Caco-2 (cell line): ENCODE measurements around the gene PCDHGB5. TPM values are rescaled to one million over a fixed set of nuclear protein-coding genes. Genes with fewer than 3 reads are reported as not detected.

Experiments used
- BruUV-seq: library from RNA; stranded (reverse); fragments of 400-500 nt; replicated peaks from 2 replicates; lab custom pipeline; 2021; lab: Mats Ljungman, UMichigan
- CTCF ChIA-PET: fragments of 300-600 bp; sonication (Branson Sonifier 250); formaldehyde crosslinking; loops from one replicate; lab custom pipeline; 2022; ENCODE audit warnings: antibody characterized with exemption; lab: Charles Lee
- POLR2A ChIA-PET: fragments of 300-600 bp; sonication (Branson Sonifier 250); formaldehyde crosslinking; loops from one replicate; lab custom pipeline; 2022; ENCODE audit warnings: antibody characterized with exemption; lab: Charles Lee
- DNase-seq, 2 experiments: peaks; one replicate each; pipeline versions ENCODE4 v3.0.0 to v3.0.0-alpha.2; 2020 to 2022
- H3K27me3 ChIP-seq: replicated peaks from 2 replicates; pipeline ENCODE4 v1.6.0; 2011; ENCODE audit warnings: low read length; ENCODE audit not compliant: control insufficient read depth, insufficient read depth
- H3K36me3 ChIP-seq: 2 replicates; pipeline ENCODE4 v1.5.1; 2011; ENCODE audit warnings: low read length; ENCODE audit not compliant: control insufficient read depth, insufficient read depth
- H3K4me1 ChIP-seq: fragments of 250-450 bp; sonication (Bioruptor Pico); 2 replicates; pipeline ENCODE4 v1.5.1; 2020; ENCODE audit warnings: mild to moderate bottlenecking
- H3K4me3 ChIP-seq: 2 replicates; pipeline ENCODE4 v1.5.1; 2011; ENCODE audit warnings: low read depth, mild to moderate bottlenecking, control low read depth, low read length
- H3K9me3 ChIP-seq: fragments of 250-450 bp; sonication (Bioruptor Pico); 2 replicates; pipeline ENCODE4 v1.5.1; 2020; ENCODE audit warnings: mild to moderate bottlenecking, moderate library complexity
- H3K27ac Mint-ChIP-seq: one replicate; pipeline ENCODE4 v1.8.0; 2022; ENCODE audit warnings: mixed read lengths; ENCODE audit not compliant: unreplicated experiment
- H3K27me3 Mint-ChIP-seq: one replicate; pipeline ENCODE4 v1.8.0; 2022; ENCODE audit warnings: mixed read lengths; ENCODE audit not compliant: insufficient read depth, unreplicated experiment
- H3K36me3 Mint-ChIP-seq: one replicate; pipeline ENCODE4 v1.8.0; 2022; ENCODE audit warnings: mild to moderate bottlenecking, mixed read lengths; ENCODE audit not compliant: insufficient read depth, unreplicated experiment
- H3K4me1 Mint-ChIP-seq: one replicate; pipeline ENCODE4 v1.8.0; 2022; ENCODE audit warnings: low read depth, mixed read lengths; ENCODE audit not compliant: unreplicated experiment
- H3K4me3 Mint-ChIP-seq: one replicate; pipeline ENCODE4 v1.8.0; 2022; ENCODE audit warnings: mild to moderate bottlenecking, moderate library complexity, mixed read lengths; ENCODE audit not compliant: unreplicated experiment
- H3K9me3 Mint-ChIP-seq: one replicate; pipeline ENCODE4 v1.8.0; 2022; ENCODE audit warnings: mixed read lengths; ENCODE audit not compliant: unreplicated experiment
- intact Hi-C: fragments of 100-400 bp; cut with micrococcal nuclease; formaldehyde crosslinking; loops from one replicate; pipeline ENCODE4 v1.10.0; 2022; ENCODE audit not compliant: unreplicated experiment
- total RNA-seq: library from RNA; stranded (reverse); gene quantifications from 2 replicates; pipeline ENCODE4 v1.2.3, GENCODE V29; 2022
- TF ChIP-seq, protein P1 (sequence below), 2 experiments: fragments of 200-600 bp in 1 of 2; IDR thresholded peaks; 1 replicate in 1 of 2; 2 replicates in 1 of 2; pipeline versions ENCODE4 v1.5.1 to v1.8.0; 2011 to 2022; ENCODE audit warnings: antibody characterized with exemption in 1 of 2, control low read depth in 1 of 2, inconsistent platforms in 1 of 2, low read depth in 1 of 2, low read length in 1 of 2, mild to moderate bottlenecking in 1 of 2, moderate library complexity in 1 of 2; ENCODE audit not compliant: insufficient read depth in 1 of 2, severe bottlenecking in 1 of 2, unreplicated experiment in 1 of 2

The PCDHGB5 gene
- total RNA-seq, 1 experiment from 2014 or later, result 13.2 TPM

GRCh38 chr5:141434006-141434405 lies 36.3 kb downstream of the PCDHGB5 start:
- POLR2A ChIA-PET, result no interaction called here
- no TSS peak for BruUV-seq
- no peak overlapping the region for H3K4me3 Mint-ChIP-seq
- Histone ChIP-seq H3K4me3 (no peak overlapping the region), H3K27me3 (no peaks in the 10 kb centered on the region), H3K36me3 (no peaks in the 10 kb centered on the region), H3K9me3 (0 out of 2 replicates have a peak, but pooled peaks cover 6% of the 10 kb centered on the region), H3K4me1 (no peaks in the 10 kb centered on the region)
- H3K36me3 Mint-ChIP-seq, result peaks cover 7% of the 10 kb centered on the region
- TF ChIP-seq, protein P1, sequence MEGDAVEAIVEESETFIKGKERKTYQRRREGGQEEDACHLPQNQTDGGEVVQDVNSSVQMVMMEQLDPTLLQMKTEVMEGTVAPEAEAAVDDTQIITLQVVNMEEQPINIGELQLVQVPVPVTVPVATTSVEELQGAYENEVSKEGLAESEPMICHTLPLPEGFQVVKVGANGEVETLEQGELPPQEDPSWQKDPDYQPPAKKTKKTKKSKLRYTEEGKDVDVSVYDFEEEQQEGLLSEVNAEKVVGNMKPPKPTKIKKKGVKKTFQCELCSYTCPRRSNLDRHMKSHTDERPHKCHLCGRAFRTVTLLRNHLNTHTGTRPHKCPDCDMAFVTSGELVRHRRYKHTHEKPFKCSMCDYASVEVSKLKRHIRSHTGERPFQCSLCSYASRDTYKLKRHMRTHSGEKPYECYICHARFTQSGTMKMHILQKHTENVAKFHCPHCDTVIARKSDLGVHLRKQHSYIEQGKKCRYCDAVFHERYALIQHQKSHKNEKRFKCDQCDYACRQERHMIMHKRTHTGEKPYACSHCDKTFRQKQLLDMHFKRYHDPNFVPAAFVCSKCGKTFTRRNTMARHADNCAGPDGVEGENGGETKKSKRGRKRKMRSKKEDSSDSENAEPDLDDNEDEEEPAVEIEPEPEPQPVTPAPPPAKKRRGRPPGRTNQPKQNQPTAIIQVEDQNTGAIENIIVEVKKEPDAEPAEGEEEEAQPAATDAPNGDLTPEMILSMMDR (IDR thresholded peaks at IDR 0.05; ENCODE audit: insufficient read depth in 1 of 2, low read depth in 1 of 2, low read length in 1 of 2, severe bottlenecking in 1 of 2, unreplicated experiment in 1 of 2), result no peak
- DNase-seq, result no peak
- peaks cover 40% of the 10 kb centered on the region for H3K9me3 Mint-ChIP-seq
- CTCF ChIA-PET, result no interaction called here
- intact Hi-C loops, result no loop called here
- H3K27ac Mint-ChIP-seq, result no peak overlapping the region
- H3K4me1 Mint-ChIP-seq, result no peaks in the 10 kb centered on the region
- no peaks in the 10 kb centered on the region for H3K27me3 Mint-ChIP-seq

GRCh38 chr5:141437221-141437620 lies 39.5 kb downstream of the PCDHGB5 start:
- peaks cover 7% of the 10 kb centered on the region for H3K36me3 Mint-ChIP-seq
- no TSS peak for BruUV-seq
- H3K4me3 Mint-ChIP-seq, result no peak overlapping the region
- peaks cover 26% of the 10 kb centered on the region for H3K9me3 Mint-ChIP-seq
- TF ChIP-seq, protein P1 (IDR thresholded peaks at IDR 0.05; ENCODE audit: insufficient read depth in 1 of 2, low read depth in 1 of 2, low read length in 1 of 2, severe bottlenecking in 1 of 2, unreplicated experiment in 1 of 2), result no peak
- Histone ChIP-seq H3K9me3 (no peaks in the 10 kb centered on the region), H3K36me3 (no peaks in the 10 kb centered on the region), H3K4me1 (no peaks in the 10 kb centered on the region), H3K4me3 (no peak overlapping the region), H3K27me3 (no peaks in the 10 kb centered on the region)
- no peak overlapping the region for H3K27ac Mint-ChIP-seq
- CTCF ChIA-PET, result no interaction called here
- H3K27me3 Mint-ChIP-seq, result no peaks in the 10 kb centered on the region
- DNase-seq, result no peak
- H3K4me1 Mint-ChIP-seq, result no peaks in the 10 kb centered on the region
- POLR2A ChIA-PET, result no interaction called here
- intact Hi-C loops, result no loop called here

GRCh38 chr5:141439411-141440141 lies 41.8 kb downstream of the PCDHGB5 start:
- Mint-ChIP-seq H3K4me1 (no peaks in the 10 kb centered on the region), H3K27ac (no peak overlapping the region), H3K4me3 (no peak overlapping the region), H3K9me3 (peaks cover 24% of the 10 kb centered on the region), H3K27me3 (no peaks in the 10 kb centered on the region), H3K36me3 (no peaks in the 10 kb centered on the region)
- no peaks in the 10 kb centered on the region for H3K36me3 ChIP-seq
- H3K4me3 ChIP-seq, result no peak overlapping the region
- TF ChIP-seq, protein P1 (IDR thresholded peaks at IDR 0.05; ENCODE audit: insufficient read depth in 1 of 2, low read depth in 1 of 2, low read length in 1 of 2, severe bottlenecking in 1 of 2, unreplicated experiment in 1 of 2), result no peak
- intact Hi-C loops, result no loop called here
- ChIA-PET CTCF (no interaction called here), POLR2A (no interaction called here)
- no peaks in the 10 kb centered on the region for H3K27me3 ChIP-seq
- H3K9me3 ChIP-seq, result no peaks in the 10 kb centered on the region; the same call in 1 of the 2 replicates
- no peaks in the 10 kb centered on the region for H3K4me1 ChIP-seq
- peak in 1 of 2 experiments; percentile 24 for DNase-seq
- no TSS peak for BruUV-seq
